NOMO-1 treated with DMSO at 0.1 percent for 48 hours (cell line): Measurements from ENCODE around the gene WDR70.

Source experiments
- DNase-seq: peaks from one replicate; lab custom pipeline; 2025; ENCODE audit not compliant: unreplicated experiment; lab: John Stamatoyannopoulos, UW

The WDR70 gene

GRCh38 chr5:37717613-37718431 is 338.7 kb downstream of the WDR70 start:
- no peak for DNase-seq

- no peak for DNase-seq
Measured at GRCh38 chr5:37720550-37720952, 341.4 kb downstream of the WDR70 start.

- DNase-seq, result peak; percentile 77
Measured at GRCh38 chr5:37721447-37721871, 342.3 kb downstream of the WDR70 start.

- DNase-seq, result peak; percentile 100
Measured at GRCh38 chr5:37722236-37723161, 343.4 kb downstream of the WDR70 start.

- DNase-seq, result peak; percentile 50
Measured at GRCh38 chr5:37723162-37723961, 344.2 kb downstream of the WDR70 start.

- DNase-seq, result no peak
Measured at GRCh38 chr5:37724395-37725125, 345.4 kb downstream of the WDR70 start.

- DNase-seq, result no peak
Measured at GRCh38 chr5:37725185-37725584, 346.1 kb downstream of the WDR70 start.

GRCh38 chr5:37727238-37727637 is 348.1 kb downstream of the WDR70 start:
- DNase-seq, result no peak

GRCh38 chr5:37730896-37731455 is 351.9 kb downstream of the WDR70 start:
- no peak for DNase-seq

GRCh38 chr5:37734114-37734513 is 355.0 kb downstream of the WDR70 start:
- DNase-seq, result no peak

GRCh38 chr5:37735649-37736347 is 356.7 kb downstream of the WDR70 start:
- DNase-seq, result no peak

GRCh38 chr5:37736397-37736796 is 357.3 kb downstream of the WDR70 start:
- DNase-seq, result no peak

GRCh38 chr5:37737326-37738056 is 358.4 kb downstream of the WDR70 start:
- no peak for DNase-seq

GRCh38 chr5:37738057-37738691 is 359.1 kb downstream of the WDR70 start:
- DNase-seq, result peak; percentile 97

GRCh38 chr5:37738865-37739488 is 359.9 kb downstream of the WDR70 start:
- DNase-seq, result no peak

- no peak for DNase-seq
Measured at GRCh38 chr5:37739817-37740261, 360.7 kb downstream of the WDR70 start.

- DNase-seq, result no peak
Measured at GRCh38 chr5:37740331-37741066, 361.4 kb downstream of the WDR70 start.
